D721Med (cell line): Measurements from ENCODE around the gene BNC2.
"Not testable (repeated sequence)": the region's sequence is repeated elsewhere in the genome, so short reads cannot be mapped to it uniquely, and the experiment has no call there.

ENCODE experiments used
- DNase-seq: peaks from one replicate; pipeline ENCODE4 v3.0.0; 2011; ENCODE audit warnings: low spot score; ENCODE audit not compliant: insufficient read length
- FAIRE-seq: peaks from 2 replicates; lab custom pipeline; 2011; peaks lifted over from hg19 to GRCh38; lab: Jason Lieb, UNC
- CTCF ChIP-seq: IDR thresholded peaks from 2 replicates; pipeline ENCODE4 v1.5.1; 2012; ENCODE audit warnings: mild to moderate bottlenecking, control low read depth; ENCODE audit not compliant: insufficient read depth; ENCODE audit errors: missing control alignments

The BNC2 gene

GRCh38 chr9:16441791-16442190, 428.7 kb downstream of the BNC2 start:
- FAIRE-seq: no peak
- TF ChIP-seq CTCF: no peak
- DNase-seq: no peak

GRCh38 chr9:16438831-16439230, 431.6 kb downstream of the BNC2 start:
- DNase-seq, FAIRE-seq: not testable (repeated sequence)

- DNase-seq (no peak), FAIRE-seq (no peak)
- no peak for TF ChIP-seq CTCF
These were observed 433.9 kb downstream of the BNC2 start for GRCh38 chr9:16436545-16436944.

- TF ChIP-seq CTCF: no peak
- DNase-seq (no peak), FAIRE-seq (no peak)
These were observed 435.9 kb downstream of the BNC2 start for GRCh38 chr9:16434526-16434925.

GRCh38 chr9:16433494-16433893, 437.0 kb downstream of the BNC2 start:
- DNase-seq: no peak
- no peak for FAIRE-seq
- TF ChIP-seq CTCF: no peak

GRCh38 chr9:16431666-16432392, 438.6 kb downstream of the BNC2 start:
- FAIRE-seq (no peak), DNase-seq (no peak)
- TF ChIP-seq CTCF: no peak

GRCh38 chr9:16429671-16430070, 440.8 kb downstream of the BNC2 start:
- no peak for TF ChIP-seq CTCF
- FAIRE-seq (no peak), DNase-seq (no peak)
